AG09309 (cell line): ENCODE results near the gene CHST2.

Experiments
- DNase-seq: peaks from one replicate; pipeline ENCODE4 v3.0.0-alpha.2; 2010; ENCODE audit warnings: low read depth
- H3K4me3 ChIP-seq: 2 replicates; pipeline ENCODE4 v1.5.1; 2011; ENCODE audit warnings: mild to moderate bottlenecking, low read depth, low read length, moderate library complexity; ENCODE audit not compliant: control insufficient read depth
- TF ChIP-seq, protein P1 (sequence below): IDR thresholded peaks from 2 replicates; pipeline ENCODE4 v1.5.1; 2011; ENCODE audit warnings: mild to moderate bottlenecking, low read depth, low read length, inconsistent platforms; ENCODE audit not compliant: insufficient read depth, control insufficient read depth; ENCODE audit errors: missing control alignments

The CHST2 gene

DNA sequence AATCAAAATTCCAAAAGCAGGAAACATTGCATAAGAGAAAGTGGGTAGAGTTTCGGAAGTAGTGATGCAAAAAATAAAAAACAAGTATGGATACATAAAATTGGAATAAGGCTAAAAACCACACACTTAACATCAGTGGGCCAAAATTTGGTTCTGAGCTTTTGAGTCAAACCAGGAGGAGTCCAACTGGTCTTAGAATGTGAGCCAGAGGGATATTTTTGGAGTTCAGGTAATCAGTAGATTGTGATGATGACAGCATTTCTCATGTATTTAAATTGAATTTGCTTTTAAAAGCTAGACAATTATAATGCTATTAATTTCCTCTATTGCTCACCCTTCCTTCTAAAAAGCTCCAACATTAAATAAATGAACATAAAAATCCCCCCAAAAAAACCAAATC is 38.2 kb upstream of the CHST2 start:
- DNase-seq, result no peak
- H3K4me3 ChIP-seq, result no peak overlapping the region
- TF ChIP-seq, protein P1, sequence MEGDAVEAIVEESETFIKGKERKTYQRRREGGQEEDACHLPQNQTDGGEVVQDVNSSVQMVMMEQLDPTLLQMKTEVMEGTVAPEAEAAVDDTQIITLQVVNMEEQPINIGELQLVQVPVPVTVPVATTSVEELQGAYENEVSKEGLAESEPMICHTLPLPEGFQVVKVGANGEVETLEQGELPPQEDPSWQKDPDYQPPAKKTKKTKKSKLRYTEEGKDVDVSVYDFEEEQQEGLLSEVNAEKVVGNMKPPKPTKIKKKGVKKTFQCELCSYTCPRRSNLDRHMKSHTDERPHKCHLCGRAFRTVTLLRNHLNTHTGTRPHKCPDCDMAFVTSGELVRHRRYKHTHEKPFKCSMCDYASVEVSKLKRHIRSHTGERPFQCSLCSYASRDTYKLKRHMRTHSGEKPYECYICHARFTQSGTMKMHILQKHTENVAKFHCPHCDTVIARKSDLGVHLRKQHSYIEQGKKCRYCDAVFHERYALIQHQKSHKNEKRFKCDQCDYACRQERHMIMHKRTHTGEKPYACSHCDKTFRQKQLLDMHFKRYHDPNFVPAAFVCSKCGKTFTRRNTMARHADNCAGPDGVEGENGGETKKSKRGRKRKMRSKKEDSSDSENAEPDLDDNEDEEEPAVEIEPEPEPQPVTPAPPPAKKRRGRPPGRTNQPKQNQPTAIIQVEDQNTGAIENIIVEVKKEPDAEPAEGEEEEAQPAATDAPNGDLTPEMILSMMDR, result no peak

DNA sequence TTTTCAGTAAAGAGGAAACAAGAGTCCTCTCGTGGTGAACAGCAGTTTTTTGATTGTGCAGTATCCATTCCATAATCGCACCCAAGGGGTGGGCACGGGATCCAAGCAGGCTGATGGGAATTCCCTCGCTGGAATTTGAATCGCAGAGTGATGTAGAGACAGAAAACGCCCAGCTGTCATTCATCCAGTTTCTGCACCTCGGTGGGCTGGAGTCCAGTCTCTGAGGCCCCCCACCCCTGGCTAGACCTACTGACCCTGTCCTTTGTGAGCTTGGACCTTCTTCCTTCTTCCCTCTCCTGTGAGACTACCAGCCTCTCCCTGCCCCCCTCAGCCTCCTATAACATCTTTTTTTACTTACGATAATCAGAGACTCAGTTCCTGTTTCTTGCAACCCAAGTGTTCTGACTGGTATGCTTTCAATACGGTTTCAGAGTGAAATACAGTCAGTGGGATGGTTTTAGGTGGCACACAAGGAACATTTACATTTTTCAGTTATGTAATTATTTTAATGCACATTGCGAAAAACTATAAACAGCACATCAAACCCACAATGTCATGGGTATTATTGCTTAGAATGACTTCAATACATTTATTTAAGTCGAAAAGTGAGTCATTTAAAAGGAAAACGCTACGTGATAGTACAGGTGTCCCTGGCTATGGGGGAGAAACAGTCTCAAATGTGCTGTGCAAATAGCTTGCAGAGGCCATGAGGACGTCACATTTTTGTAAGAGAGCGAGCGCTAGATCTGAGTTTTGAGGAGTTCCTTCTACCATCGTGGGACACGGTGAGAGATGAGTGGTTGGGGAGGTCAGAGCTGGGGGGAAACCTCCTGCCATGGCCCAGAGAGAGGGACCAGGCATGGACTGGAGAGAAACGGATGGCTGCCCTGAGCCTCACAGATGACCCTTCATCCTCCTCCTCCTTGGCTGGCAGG is 37.5 kb upstream of the CHST2 start:
- DNase-seq, result no peak
- H3K4me3 ChIP-seq, result no peak overlapping the region
- TF ChIP-seq, protein P1, result no peak

DNA sequence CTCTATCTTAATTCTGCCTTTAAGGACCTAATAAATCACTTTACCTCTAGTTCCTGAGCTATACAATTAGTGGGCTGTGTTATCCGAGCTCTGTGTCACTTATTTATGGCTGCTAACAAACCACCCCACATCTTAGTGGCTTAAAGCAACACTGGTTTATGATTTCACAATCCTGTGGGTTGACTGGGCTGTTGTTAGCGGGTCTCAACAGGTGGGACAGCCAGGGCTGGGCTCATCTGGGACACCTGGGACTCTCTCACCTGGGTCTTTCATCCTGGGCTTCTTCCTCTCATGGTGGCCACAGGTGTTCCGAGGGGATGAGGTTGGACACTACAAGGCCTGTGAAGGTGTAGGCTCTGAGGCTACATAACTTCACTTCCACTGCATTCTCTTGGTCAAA is 35.8 kb upstream of the CHST2 start:
- TF ChIP-seq, protein P1, result no peak
- DNase-seq, result no peak
- no peak overlapping the region for H3K4me3 ChIP-seq

DNA sequence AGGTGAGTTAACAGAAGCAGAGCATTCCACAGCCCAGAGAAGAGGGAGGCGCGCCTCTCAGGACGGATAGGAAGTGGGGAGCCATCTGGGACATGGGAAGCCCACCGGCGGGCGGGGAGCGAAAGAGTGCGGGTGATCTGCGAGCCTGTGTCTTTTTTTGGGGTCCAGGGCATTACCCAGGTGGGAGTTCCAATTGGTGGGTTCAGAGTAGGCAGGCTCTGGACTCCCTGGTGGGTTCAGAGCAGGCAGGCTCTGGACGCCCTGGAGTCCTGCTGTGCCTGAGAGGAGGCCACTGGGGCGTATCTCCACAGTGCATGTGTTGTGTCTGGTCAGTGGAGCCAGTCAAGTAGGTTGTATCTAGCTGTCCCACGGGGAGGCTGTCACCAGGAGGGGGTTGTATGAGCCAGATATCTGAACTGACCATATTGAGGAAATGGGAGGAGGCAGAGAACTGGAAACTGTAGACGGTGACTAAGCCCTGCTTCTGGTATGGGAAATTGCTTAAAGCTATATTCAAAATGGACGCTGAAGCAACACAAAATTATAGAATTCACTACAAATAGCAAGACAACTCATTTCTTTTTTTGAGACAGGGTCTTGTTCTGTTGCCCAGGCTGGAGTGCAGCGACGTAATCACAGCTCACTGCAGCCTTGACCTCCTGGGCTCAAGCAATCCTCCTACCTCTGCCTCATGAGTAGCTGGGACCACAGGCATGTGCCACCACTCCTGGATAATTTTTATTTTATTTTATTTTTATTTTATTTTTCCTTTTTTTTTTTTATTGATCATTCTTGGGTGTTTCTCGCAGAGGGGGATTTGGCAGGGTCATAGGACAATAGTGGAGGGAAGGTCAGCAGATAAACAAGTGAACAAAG is 34.5 kb upstream of the CHST2 start:
- TF ChIP-seq, protein P1, result peak; percentile 16
- DNase-seq, result no peak
- no peak overlapping the region for H3K4me3 ChIP-seq

DNA sequence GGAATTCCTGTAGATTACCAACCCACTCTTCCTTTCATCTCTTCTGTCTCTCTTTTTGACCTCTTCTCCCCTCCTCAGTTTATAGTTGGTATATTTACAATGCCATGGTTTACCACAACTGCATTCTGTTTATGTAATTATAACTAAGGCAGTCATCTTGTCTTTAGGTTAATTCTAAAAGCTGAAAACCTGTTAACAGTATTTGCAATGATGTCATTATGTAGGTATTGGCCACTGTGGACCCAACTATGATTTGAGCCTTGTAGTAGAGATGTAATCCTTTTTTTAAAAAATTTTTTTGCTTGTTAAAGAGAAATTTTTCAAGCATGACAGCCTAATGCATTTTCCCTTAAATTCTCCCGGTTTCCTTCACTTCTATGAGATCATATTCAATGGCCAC is 30.7 kb upstream of the CHST2 start:
- no peak for DNase-seq
- no peak overlapping the region for H3K4me3 ChIP-seq
- TF ChIP-seq, protein P1, result no peak

DNA sequence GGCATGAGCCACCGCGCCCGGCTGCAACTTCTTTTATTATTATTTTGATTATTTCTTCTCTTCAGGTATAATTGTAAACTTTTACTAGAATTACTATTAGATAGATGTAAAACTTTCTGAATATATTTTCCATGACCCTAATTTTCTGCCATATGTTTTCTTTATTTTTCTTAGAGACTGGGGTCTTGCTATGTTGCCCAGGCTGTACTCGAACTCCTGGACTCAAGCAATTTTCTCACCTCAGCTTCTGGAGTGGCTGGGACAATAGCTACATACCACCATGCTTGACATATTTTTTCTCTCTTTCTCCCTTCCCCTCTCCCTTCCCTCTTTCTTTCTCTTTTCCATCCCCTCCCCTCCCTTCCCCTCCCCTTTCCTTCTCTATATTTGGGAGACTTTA is 29.6 kb upstream of the CHST2 start:
- DNase-seq, result no peak

More for the DNA sequence above, 29.6 kb upstream of the CHST2 start:
- TF ChIP-seq, protein P1, result no peak
- no peak overlapping the region for H3K4me3 ChIP-seq
